SK-N-MC (cell line): Measurements from ENCODE around the gene CYSRT1.

Experiments
- EZH2 ChIP-seq: fragments of 200-600 bp; sonication (generic); IDR thresholded peaks from one replicate; pipeline ENCODE4 v1.6.1; 2017; ENCODE audit warnings: antibody characterized with exemption
- POLR2AphosphoS5 ChIP-seq: IDR thresholded peaks from 2 replicates; pipeline ENCODE4 v1.6.1; 2012; ENCODE audit warnings: mild to moderate bottlenecking, low read depth, low read length, borderline replicate concordance

- TF ChIP-seq POLR2AphosphoS5 (no peak), EZH2 (no peak)
Observed at GRCh38 chr9:137250329-137251193, 25.6 kb downstream of the CYSRT1 start.
